MM.1S (cell line): Measurements from ENCODE around the gene ZNF576.
"Not testable (repeated sequence)": the region's sequence is repeated elsewhere in the genome, so short reads cannot be mapped to it uniquely, and the experiment has no call there.

ENCODE experiments used
- DNase-seq: peaks from one replicate; pipeline ENCODE4 v3.0.0-alpha.2; 2015
- H2AFZ ChIP-seq: fragments of 300-600 bp; sonication (generic); 2 replicates; pipeline ENCODE4 v1.6.0; 2016; ENCODE audit warnings: antibody characterized with exemption, low read length
- H3F3A ChIP-seq: fragments of 300-600 bp; sonication (generic); 2 replicates; pipeline ENCODE4 v1.6.1; 2016; ENCODE audit warnings: mild to moderate bottlenecking, antibody characterized with exemption, low read length, moderate library complexity, mixed read lengths; ENCODE audit not compliant: insufficient read depth
- H3K27ac ChIP-seq: fragments of 300-600 bp; sonication (generic); 2 replicates; pipeline ENCODE4 v1.5.1; 2016; ENCODE audit warnings: mild to moderate bottlenecking, low read length
- H3K27me3 ChIP-seq: fragments of 300-600 bp; sonication (generic); replicated peaks from 2 replicates; pipeline ENCODE4 v1.6.0; 2016; ENCODE audit warnings: low read length; ENCODE audit not compliant: insufficient read depth
- H3K36me3 ChIP-seq: fragments of 300-600 bp; sonication (generic); replicated peaks from 2 replicates; pipeline ENCODE4 v1.6.1; 2016; ENCODE audit warnings: mild to moderate bottlenecking, low read length, mixed read lengths; ENCODE audit not compliant: insufficient read depth
- H3K4me1 ChIP-seq: fragments of 300-600 bp; sonication (generic); 2 replicates; pipeline ENCODE4 v1.6.1; 2016; ENCODE audit warnings: low read length, mixed read lengths
- H3K4me2 ChIP-seq: fragments of 300-600 bp; sonication (generic); 2 replicates; pipeline ENCODE4 v1.6.0; 2016; ENCODE audit warnings: low read depth, low read length
- H3K4me3 ChIP-seq: fragments of 300-600 bp; sonication (generic); 2 replicates; pipeline ENCODE4 v1.5.1; 2016; ENCODE audit warnings: low read length, mixed read lengths
- H3K79me2 ChIP-seq: fragments of 300-600 bp; sonication (generic); 2 replicates; pipeline ENCODE4 v1.6.1; 2016; ENCODE audit warnings: mixed run types, low read length, mixed read lengths
- H3K9ac ChIP-seq: fragments of 300-600 bp; sonication (generic); 2 replicates; pipeline ENCODE4 v1.6.1; 2016; ENCODE audit warnings: low read length, mixed read lengths
- H3K9me2 ChIP-seq: fragments of 300-600 bp; sonication (generic); replicated peaks from 2 replicates; pipeline ENCODE4 v1.6.1; 2016; ENCODE audit warnings: mild to moderate bottlenecking, low read length, mixed read lengths; ENCODE audit not compliant: insufficient read depth
- H3K9me3 ChIP-seq: fragments of 300-600 bp; sonication (generic); replicated peaks from 2 replicates; pipeline ENCODE4 v1.6.1; 2016; ENCODE audit warnings: mild to moderate bottlenecking, low read length, mixed read lengths; ENCODE audit not compliant: insufficient read depth
- H4K20me1 ChIP-seq: fragments of 300-600 bp; sonication (generic); 2 replicates; pipeline ENCODE4 v1.6.1; 2016; ENCODE audit warnings: mild to moderate bottlenecking, low read length, moderate library complexity, mixed read lengths; ENCODE audit not compliant: insufficient read depth
- CTCF ChIP-seq: fragments of 300-600 bp; sonication (generic); IDR thresholded peaks from 2 replicates; pipeline ENCODE4 v1.5.1; 2016; ENCODE audit warnings: antibody characterized with exemption, low read length, mixed read lengths
- EZH2 ChIP-seq: fragments of 300-600 bp; sonication (generic); optimal IDR thresholded peaks from 2 replicates; pipeline ENCODE3; 2017; ENCODE audit warnings: low read depth, mild to moderate bottlenecking, antibody characterized with exemption, low read length, mixed read lengths
- EZH2phosphoT487 ChIP-seq: fragments of 300-600 bp; sonication (generic); IDR thresholded peaks from 2 replicates; pipeline ENCODE4 v1.6.1; 2018; ENCODE audit warnings: antibody characterized with exemption, low read length

ZNF576 gene

DNA sequence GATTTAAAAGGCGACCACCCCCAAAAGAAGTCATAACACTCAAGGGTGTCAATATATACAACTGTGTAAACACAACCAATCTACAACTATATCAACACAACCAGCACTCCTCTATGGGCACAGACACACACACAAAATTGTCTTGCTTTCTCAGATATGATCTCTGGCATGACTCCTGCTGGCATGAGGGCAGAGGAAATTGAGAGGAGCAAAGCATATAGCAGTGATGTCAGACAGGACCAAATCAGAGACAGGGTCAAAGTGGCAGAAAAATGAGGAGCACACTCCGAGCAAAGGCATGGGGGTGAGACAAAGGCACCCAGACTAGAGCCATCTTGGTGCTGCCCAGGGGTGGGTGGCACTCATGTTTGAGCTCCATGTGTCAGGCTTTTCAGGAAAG, 10.0 kb upstream of the ZNF576 start:
- TF ChIP-seq EZH2: no peak
- no peak for TF ChIP-seq EZH2phosphoT487
- TF ChIP-seq CTCF: no peak
- H4K20me1 ChIP-seq: no peaks in the 10 kb centered on the region
- no peak for DNase-seq
- H2AFZ ChIP-seq: no peak overlapping the region
- no peak overlapping the region for H3K4me3 ChIP-seq
- H3F3A ChIP-seq: no peaks in the 10 kb centered on the region
- no peaks in the 10 kb centered on the region for H3K79me2 ChIP-seq
- no peaks in the 10 kb centered on the region for H3K36me3 ChIP-seq
- no peak overlapping the region for H3K4me2 ChIP-seq
- H3K4me1 ChIP-seq: no peaks in the 10 kb centered on the region
- H3K9ac ChIP-seq: no peak overlapping the region
- H3K9me2 ChIP-seq: no peaks in the 10 kb centered on the region
- H3K9me3 ChIP-seq: no peaks in the 10 kb centered on the region
- no peak overlapping the region for H3K27ac ChIP-seq
- no peaks in the 10 kb centered on the region for H3K27me3 ChIP-seq

GRCh38 chr19:43587029-43587428, 9.4 kb upstream of the ZNF576 start:
- DNase-seq, H3K4me2 ChIP-seq, H4K20me1 ChIP-seq, H3K27ac ChIP-seq, H3F3A ChIP-seq, H3K4me1 ChIP-seq, H3K4me3 ChIP-seq, H3K9me2 ChIP-seq, H3K9me3 ChIP-seq, H3K36me3 ChIP-seq, H2AFZ ChIP-seq, H3K9ac ChIP-seq, H3K27me3 ChIP-seq, H3K79me2 ChIP-seq: not testable (repeated sequence)

DNA sequence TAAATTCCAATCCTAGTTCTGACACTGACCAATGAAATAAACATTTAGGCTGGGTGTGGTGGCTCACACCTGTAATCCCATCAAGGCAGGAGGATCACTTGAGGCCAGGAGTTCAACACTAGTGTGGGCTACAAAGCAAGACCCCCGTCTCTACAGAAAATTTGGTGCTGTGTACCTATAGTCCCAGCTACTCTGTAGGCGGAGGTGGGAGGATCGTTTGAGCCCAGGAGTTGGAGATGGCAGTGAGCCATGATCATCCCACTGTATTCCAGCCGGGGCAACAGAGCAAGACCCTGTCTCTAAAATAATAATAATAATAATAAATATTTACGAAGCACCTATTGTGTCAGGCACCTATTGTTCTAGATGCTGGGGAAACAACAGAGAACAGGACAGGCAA, 7.1 kb upstream of the ZNF576 start:
- Histone ChIP-seq H4K20me1 (no peaks in the 10 kb centered on the region), H3K9me3 (no peaks in the 10 kb centered on the region), H3F3A (no peaks in the 10 kb centered on the region)

GRCh38 chr19:43589678-43590077, 6.7 kb upstream of the ZNF576 start:
- Histone ChIP-seq H3K27me3 (no peaks in the 10 kb centered on the region), H3K4me2 (no peak overlapping the region), H3K9ac (no peak overlapping the region), H3K4me3 (no peak overlapping the region), H3F3A (no peaks in the 10 kb centered on the region), H3K36me3 (peaks cover 2% of the 10 kb centered on the region; the same call in 1 of the 2 replicates), H2AFZ (no peak overlapping the region), H3K27ac (no peak overlapping the region), H3K4me1 (no peaks in the 10 kb centered on the region), H3K9me3 (no peaks in the 10 kb centered on the region), H4K20me1 (no peaks in the 10 kb centered on the region), H3K79me2 (peaks cover 15% of the 10 kb centered on the region), H3K9me2 (no peaks in the 10 kb centered on the region)
- no peak for DNase-seq
- TF ChIP-seq EZH2phosphoT487 (no peak), CTCF (no peak), EZH2 (no peak)

More for the DNA sequence above, 7.1 kb upstream of the ZNF576 start:
- H3K4me3 ChIP-seq: no peak overlapping the region
- no peak overlapping the region for H2AFZ ChIP-seq
- peaks cover 13% of the 10 kb centered on the region for H3K79me2 ChIP-seq
- H3K27ac ChIP-seq: no peak overlapping the region
- no peak for DNase-seq
- no peak for TF ChIP-seq EZH2phosphoT487
- TF ChIP-seq EZH2: no peak
- TF ChIP-seq CTCF: no peak
- H3K9me2 ChIP-seq: no peaks in the 10 kb centered on the region
- no peak overlapping the region for H3K9ac ChIP-seq
- no peaks in the 10 kb centered on the region for H3K27me3 ChIP-seq
- peaks cover 2% of the 10 kb centered on the region; the same call in 1 of the 2 replicates for H3K36me3 ChIP-seq
- no peak overlapping the region for H3K4me2 ChIP-seq
- no peaks in the 10 kb centered on the region for H3K4me1 ChIP-seq
